ENCODE results near the gene ODC1.
A peak's percentile ranks its signal among the peaks of the same experiment; 100 is the strongest.

ODC1 gene

GRCh38 chr2:10486601-10487079, 38.5 kb upstream of the ODC1 start:
- Histone ChIP-seq H3K4me1 (no peaks in the 10 kb centered on the region), H3K36me3 (replicated peaks) (no peaks in the 10 kb centered on the region), H3K4me3 (no peak overlapping the region), H3K27me3 (ENCODE audit: low read depth) (peaks cover 29% of the 10 kb centered on the region), H3K9me3 (no peaks in the 10 kb centered on the region)
- in situ Hi-C loops (cut with MboI; ENCODE audit: low sequenced_read_pairs) = no loop called here
- peak; percentile 39 to 72 for DNase-seq (ENCODE audit: low spot score in 2 of 2)

GRCh38 chr2:10486091-10486490, 38.0 kb upstream of the ODC1 start:
- Histone ChIP-seq H3K27me3 (ENCODE audit: low read depth) (peaks cover 29% of the 10 kb centered on the region), H3K36me3 (replicated peaks) (no peaks in the 10 kb centered on the region), H3K9me3 (no peaks in the 10 kb centered on the region), H3K4me1 (no peaks in the 10 kb centered on the region), H3K4me3 (no peak overlapping the region)
- DNase-seq (ENCODE audit: low spot score in 2 of 2) = no peak
- in situ Hi-C loops (cut with MboI; ENCODE audit: low sequenced_read_pairs) = no loop called here

DNA sequence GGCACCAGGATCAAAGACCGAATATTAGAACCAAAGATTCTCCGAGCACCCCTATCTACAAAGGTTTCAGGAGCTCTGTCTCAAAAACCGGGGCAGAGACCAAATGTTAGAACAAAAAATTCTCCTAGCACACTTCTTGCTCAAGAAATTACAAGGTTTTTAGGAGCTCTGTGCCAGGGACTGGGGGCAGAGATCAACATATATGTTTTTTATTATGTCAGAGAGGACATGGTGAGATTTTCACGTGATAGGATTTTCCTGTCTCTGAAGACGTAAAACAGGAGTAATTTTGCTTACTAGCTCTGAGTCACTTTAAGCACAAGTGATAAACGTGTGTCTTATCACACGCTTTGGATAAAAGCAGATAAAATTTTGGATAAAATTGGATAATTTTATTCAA, 34.8 kb upstream of the ODC1 start:
- in situ Hi-C loops (cut with MboI; ENCODE audit: low sequenced_read_pairs) = no loop called here
- Histone ChIP-seq H3K4me3 (no peak overlapping the region), H3K4me1 (no peaks in the 10 kb centered on the region), H3K36me3 (replicated peaks) (no peaks in the 10 kb centered on the region), H3K27me3 (ENCODE audit: low read depth) (peaks cover 29% of the 10 kb centered on the region), H3K9me3 (no peaks in the 10 kb centered on the region)
- DNase-seq (ENCODE audit: low spot score in 2 of 2) = no peak

DNA sequence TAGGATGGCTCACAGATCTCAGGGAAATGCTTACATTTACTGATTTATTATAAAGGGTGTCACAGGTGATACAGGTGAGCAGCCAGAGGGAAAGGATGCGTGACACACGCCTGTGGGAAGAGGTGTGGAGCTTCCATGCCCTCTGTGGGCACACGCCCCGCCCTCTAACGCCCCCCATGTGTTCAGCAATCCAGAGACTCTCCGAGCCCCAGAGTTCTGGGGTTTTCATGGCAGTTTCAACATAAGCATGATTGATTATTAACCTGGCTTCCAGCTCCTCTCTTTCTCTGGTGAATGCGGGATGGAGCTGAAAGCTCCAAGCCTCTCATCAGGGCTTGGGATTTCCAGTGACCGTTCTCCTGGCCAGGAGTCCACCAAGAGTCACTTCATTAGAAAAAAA, 34.3 kb upstream of the ODC1 start:
- no peak overlapping the region for H3K4me3 ChIP-seq
- H3K9me3 ChIP-seq = no peaks in the 10 kb centered on the region
- DNase-seq (ENCODE audit: low spot score in 2 of 2) = no peak
- peaks cover 29% of the 10 kb centered on the region for H3K27me3 ChIP-seq (ENCODE audit: low read depth)
- in situ Hi-C loops (cut with MboI; ENCODE audit: low sequenced_read_pairs) = no loop called here
- H3K4me1 ChIP-seq = no peaks in the 10 kb centered on the region
- H3K36me3 ChIP-seq (replicated peaks) = no peaks in the 10 kb centered on the region

GRCh38 chr2:10481666-10482157, 33.6 kb upstream of the ODC1 start:
- Histone ChIP-seq H3K4me1 (no peaks in the 10 kb centered on the region), H3K36me3 (replicated peaks) (no peaks in the 10 kb centered on the region), H3K27me3 (ENCODE audit: low read depth) (peaks cover 29% of the 10 kb centered on the region), H3K4me3 (no peak overlapping the region), H3K9me3 (no peaks in the 10 kb centered on the region)
- no peak for DNase-seq (ENCODE audit: low spot score in 2 of 2)
- in situ Hi-C loops (cut with MboI; ENCODE audit: low sequenced_read_pairs) = no loop called here

DNA sequence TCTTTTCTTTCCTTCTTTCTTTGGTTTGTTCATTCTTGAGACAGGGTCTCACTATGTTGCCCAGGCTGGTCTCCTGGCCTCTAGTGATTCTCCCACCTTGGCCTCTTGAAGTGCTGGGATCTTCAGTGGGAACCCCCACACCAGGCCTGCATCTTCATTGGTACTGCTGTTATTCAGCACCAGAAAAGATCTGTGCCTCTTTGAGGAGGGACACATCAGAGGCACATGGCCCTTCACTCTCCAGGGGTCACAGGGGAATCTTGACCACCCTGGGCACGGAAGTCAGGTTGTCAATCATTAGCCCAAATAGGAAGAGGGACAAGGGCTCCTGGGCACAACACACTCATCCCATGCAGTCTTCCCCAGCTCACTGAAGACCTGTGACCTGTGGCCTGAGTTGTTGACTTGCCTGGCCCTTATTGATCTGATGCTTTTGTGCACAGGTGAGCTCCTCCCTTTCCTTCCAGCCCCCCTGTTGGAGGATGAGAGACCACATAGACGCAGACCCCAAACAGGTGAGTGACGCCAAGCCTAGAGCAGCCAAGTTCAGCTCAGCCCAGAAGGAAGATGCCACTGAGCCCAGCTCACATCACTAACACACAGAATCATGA, 33.0 kb upstream of the ODC1 start:
- Histone ChIP-seq H3K4me1 (no peaks in the 10 kb centered on the region), H3K4me3 (no peak overlapping the region), H3K9me3 (no peaks in the 10 kb centered on the region), H3K27me3 (ENCODE audit: low read depth) (peaks cover 29% of the 10 kb centered on the region), H3K36me3 (replicated peaks) (no peaks in the 10 kb centered on the region)
- no peak for DNase-seq (ENCODE audit: low spot score in 2 of 2)
- in situ Hi-C loops (cut with MboI; ENCODE audit: low sequenced_read_pairs) = no loop called here

- peaks cover 23% of the 10 kb centered on the region for H3K27me3 ChIP-seq (ENCODE audit: low read depth)
- in situ Hi-C loops (cut with MboI; ENCODE audit: low sequenced_read_pairs) = no loop called here
- no peak for DNase-seq (ENCODE audit: low spot score in 2 of 2)
Measured at GRCh38 chr2:10480359-10480949, 32.3 kb upstream of the ODC1 start.

GRCh38 chr2:10478916-10479315, 30.8 kb upstream of the ODC1 start:
- Histone ChIP-seq H3K9me3 (no peaks in the 10 kb centered on the region), H3K36me3 (replicated peaks) (no peaks in the 10 kb centered on the region), H3K4me3 (no peak overlapping the region), H3K27me3 (ENCODE audit: low read depth) (peaks cover 19% of the 10 kb centered on the region), H3K4me1 (no peaks in the 10 kb centered on the region)
- DNase-seq (ENCODE audit: low spot score in 2 of 2) = no peak
- in situ Hi-C loops (cut with MboI; ENCODE audit: low sequenced_read_pairs) = no loop called here

More at GRCh38 chr2:10480359-10480949, 32.3 kb upstream of the ODC1 start:
- Histone ChIP-seq H3K36me3 (replicated peaks) (no peaks in the 10 kb centered on the region), H3K4me3 (no peak overlapping the region), H3K9me3 (no peaks in the 10 kb centered on the region), H3K4me1 (no peaks in the 10 kb centered on the region)

- no peak overlapping the region for H3K4me3 ChIP-seq
- no peak for DNase-seq (ENCODE audit: low spot score in 2 of 2)
- in situ Hi-C loops (cut with MboI; ENCODE audit: low sequenced_read_pairs) = no loop called here
- H3K36me3 ChIP-seq (replicated peaks) = no peaks in the 10 kb centered on the region
- H3K27me3 ChIP-seq (ENCODE audit: low read depth) = peaks cover 13% of the 10 kb centered on the region; the same call in 1 of the 2 replicates
- H3K4me1 ChIP-seq = no peaks in the 10 kb centered on the region
- H3K9me3 ChIP-seq = no peaks in the 10 kb centered on the region
Measured at GRCh38 chr2:10478298-10478625, 30.1 kb upstream of the ODC1 start.

- in situ Hi-C loops (cut with MboI; ENCODE audit: low sequenced_read_pairs) = no loop called here
- DNase-seq (ENCODE audit: low spot score in 2 of 2) = no peak
- no peak overlapping the region for H3K4me3 ChIP-seq
- no peaks in the 10 kb centered on the region for H3K4me1 ChIP-seq
- no peaks in the 10 kb centered on the region for H3K9me3 ChIP-seq
- H3K36me3 ChIP-seq (replicated peaks) = no peaks in the 10 kb centered on the region
- peaks cover 7% of the 10 kb centered on the region; the same call in 1 of the 2 replicates for H3K27me3 ChIP-seq (ENCODE audit: low read depth)
Measured at GRCh38 chr2:10477443-10478297, 29.5 kb upstream of the ODC1 start.

DNA sequence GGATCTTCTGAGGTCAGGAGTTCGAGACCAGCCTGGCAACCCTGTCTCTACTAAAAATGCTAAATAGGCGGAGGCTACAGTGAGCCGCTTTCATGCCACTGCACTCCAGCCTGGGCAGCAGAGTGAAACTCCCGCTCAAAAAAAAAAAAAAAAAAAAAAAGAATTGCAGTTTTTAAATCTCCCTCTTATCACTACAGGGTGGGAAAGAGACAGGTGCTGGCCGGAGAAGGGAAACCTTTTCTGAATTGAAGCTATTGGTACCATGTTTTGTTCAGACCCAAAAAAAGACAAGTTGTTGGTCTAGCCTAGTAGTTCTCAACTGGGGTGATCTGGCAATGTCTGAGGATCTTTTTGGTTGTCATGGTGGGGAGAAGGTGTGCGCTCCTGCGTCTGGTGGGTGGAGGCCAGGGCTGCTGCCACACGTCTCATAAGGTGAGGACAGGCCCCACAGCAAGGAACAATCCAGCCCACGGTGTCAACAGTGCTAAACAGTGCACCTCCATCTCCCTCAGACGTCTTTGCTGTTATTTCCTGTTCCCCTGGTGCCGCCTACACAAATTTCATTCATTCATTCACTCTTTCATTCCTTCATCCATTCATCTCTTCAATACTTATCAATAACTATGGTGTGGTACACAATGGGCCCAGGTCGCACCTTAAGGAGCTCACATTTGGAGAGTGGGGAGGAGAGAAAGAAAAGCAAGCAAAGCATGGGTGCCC, 28.8 kb upstream of the ODC1 start:
- Histone ChIP-seq H3K36me3 (replicated peaks) (no peaks in the 10 kb centered on the region), H3K4me3 (no peak overlapping the region), H3K27me3 (ENCODE audit: low read depth) (peaks cover 2% of the 10 kb centered on the region; the same call in 1 of the 2 replicates), H3K9me3 (no peaks in the 10 kb centered on the region), H3K4me1 (no peaks in the 10 kb centered on the region)
- in situ Hi-C loops (cut with MboI; ENCODE audit: low sequenced_read_pairs) = no loop called here
- DNase-seq (ENCODE audit: low spot score in 2 of 2) = no peak

DNA sequence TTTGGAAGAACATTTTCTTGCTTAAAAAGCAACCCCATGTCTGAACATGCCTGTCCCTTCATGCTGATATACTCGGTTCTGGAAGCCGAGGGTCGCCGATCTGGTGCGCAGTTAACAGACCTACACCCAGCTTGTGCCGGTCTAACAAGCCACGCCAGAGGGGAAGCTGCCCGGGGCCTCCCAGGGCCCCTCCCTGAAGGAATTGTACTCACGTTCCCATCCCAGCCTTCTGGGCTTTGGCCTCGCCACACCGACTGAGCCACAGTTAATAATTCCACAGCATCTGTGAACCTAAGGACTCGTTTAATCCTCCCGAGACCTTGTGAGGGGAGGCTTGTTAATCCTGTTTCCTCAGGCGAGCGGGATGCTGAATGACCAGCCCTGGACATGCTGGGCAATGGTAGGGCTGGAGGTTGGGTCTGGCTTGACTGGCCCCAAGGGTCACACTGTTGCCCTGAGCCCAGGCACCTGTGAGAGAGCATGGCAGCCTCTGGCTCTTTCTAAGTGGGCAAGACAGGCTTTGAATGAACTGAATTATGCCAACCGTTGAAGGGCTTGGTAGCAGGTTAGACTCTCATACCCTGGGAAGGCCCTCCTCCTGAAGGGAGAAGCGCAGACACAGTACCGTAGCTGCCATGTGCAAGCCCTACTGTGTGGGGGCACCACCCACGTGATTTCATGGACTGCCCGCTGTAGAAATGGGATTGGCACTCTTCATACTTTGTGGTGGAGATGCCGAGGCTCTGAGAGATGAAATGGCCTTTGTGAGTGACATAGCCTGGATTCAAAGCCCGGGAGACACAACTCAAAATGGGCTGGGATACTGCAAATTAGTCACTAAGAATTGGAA, 27.9 kb upstream of the ODC1 start:
- no peaks in the 10 kb centered on the region for H3K9me3 ChIP-seq
- no peaks in the 10 kb centered on the region for H3K4me1 ChIP-seq
- H3K36me3 ChIP-seq (replicated peaks) = no peaks in the 10 kb centered on the region
- no peak for DNase-seq (ENCODE audit: low spot score in 2 of 2)
- H3K27me3 ChIP-seq (ENCODE audit: low read depth) = no peaks in the 10 kb centered on the region
- no peak overlapping the region for H3K4me3 ChIP-seq
- in situ Hi-C loops (cut with MboI; ENCODE audit: low sequenced_read_pairs) = no loop called here

GRCh38 chr2:10475221-10475722, 27.1 kb upstream of the ODC1 start:
- no peaks in the 10 kb centered on the region for H3K27me3 ChIP-seq (ENCODE audit: low read depth)
- no peak overlapping the region for H3K4me3 ChIP-seq
- in situ Hi-C loops (cut with MboI; ENCODE audit: low sequenced_read_pairs) = no loop called here
- H3K4me1 ChIP-seq = no peaks in the 10 kb centered on the region
- H3K36me3 ChIP-seq (replicated peaks) = no peaks in the 10 kb centered on the region
- H3K9me3 ChIP-seq = no peaks in the 10 kb centered on the region
- DNase-seq (ENCODE audit: low spot score in 2 of 2) = no peak
